Memory B cell (primary cell): Measurements from ENCODE around the gene PRPS1L1.

Experiments
- ATAC-seq: fragments of 150-1000 bp; cut with Tn5 transposase; 2 replicates; pipeline ENCODE4 v1.10.0; 2021; ENCODE audit warnings: low read depth, mild to moderate bottlenecking, moderate library complexity
- DNase-seq, 2 donors: peaks; one replicate each; pipeline ENCODE4 v3.0.0; 2022; ENCODE audit warnings: low spot score in 2 of 2
- H3K27ac Mint-ChIP-seq: one replicate; pipeline ENCODE4 v1.8.0; 2022; ENCODE audit warnings: mild to moderate bottlenecking, moderate library complexity, mixed read lengths
- H3K27me3 Mint-ChIP-seq: one replicate; pipeline ENCODE4 v1.8.0; 2022; ENCODE audit warnings: mixed read lengths
- H3K36me3 Mint-ChIP-seq: one replicate; pipeline ENCODE4 v1.8.0; 2022; ENCODE audit warnings: mild to moderate bottlenecking, mixed read lengths
- H3K4me1 Mint-ChIP-seq: one replicate; pipeline ENCODE4 v1.8.0; 2022; ENCODE audit warnings: mixed read lengths
- H3K4me3 Mint-ChIP-seq: one replicate; pipeline ENCODE4 v1.8.0; 2022; ENCODE audit warnings: mild to moderate bottlenecking, moderate library complexity, mixed read lengths
- H3K9me3 Mint-ChIP-seq: one replicate; pipeline ENCODE4 v1.8.0; 2022; ENCODE audit warnings: mixed read lengths

PRPS1L1 gene

GRCh38 chr7:18037609-18038008, 10.0 kb upstream of the PRPS1L1 start:
- H3K27me3 Mint-ChIP-seq = no peaks in the 10 kb centered on the region
- H3K4me1 Mint-ChIP-seq = no peaks in the 10 kb centered on the region
- no peak overlapping the region for H3K27ac Mint-ChIP-seq
- no peaks in the 10 kb centered on the region for H3K36me3 Mint-ChIP-seq
- H3K9me3 Mint-ChIP-seq = no peaks in the 10 kb centered on the region
- no peak overlapping the region for H3K4me3 Mint-ChIP-seq
- no peak for DNase-seq
- ATAC-seq = no peak

DNA sequence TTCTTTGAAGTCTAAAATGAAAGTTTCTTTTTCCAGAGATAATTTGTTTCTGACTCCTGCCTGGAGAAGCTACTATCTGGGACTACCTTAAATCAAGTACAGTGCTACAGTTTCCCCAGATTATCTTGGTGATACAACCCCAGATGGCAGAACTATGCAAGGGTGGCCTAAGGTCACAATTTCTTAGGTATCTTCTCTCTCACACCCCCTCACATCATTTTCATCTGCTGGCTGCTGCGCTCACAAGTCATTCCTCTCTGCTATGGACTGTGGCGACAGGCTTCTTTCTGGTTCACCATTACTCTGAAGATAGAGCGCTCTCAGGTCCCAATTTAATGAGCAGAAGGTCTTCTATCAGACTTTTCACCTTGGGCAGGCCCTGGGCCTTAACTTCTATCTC, 9.1 kb upstream of the PRPS1L1 start:
- Mint-ChIP-seq H3K4me1 (no peaks in the 10 kb centered on the region), H3K36me3 (no peaks in the 10 kb centered on the region), H3K9me3 (no peaks in the 10 kb centered on the region), H3K27ac (no peak overlapping the region), H3K4me3 (no peak overlapping the region), H3K27me3 (no peaks in the 10 kb centered on the region)
- DNase-seq (no peak), ATAC-seq (no peak)

DNA sequence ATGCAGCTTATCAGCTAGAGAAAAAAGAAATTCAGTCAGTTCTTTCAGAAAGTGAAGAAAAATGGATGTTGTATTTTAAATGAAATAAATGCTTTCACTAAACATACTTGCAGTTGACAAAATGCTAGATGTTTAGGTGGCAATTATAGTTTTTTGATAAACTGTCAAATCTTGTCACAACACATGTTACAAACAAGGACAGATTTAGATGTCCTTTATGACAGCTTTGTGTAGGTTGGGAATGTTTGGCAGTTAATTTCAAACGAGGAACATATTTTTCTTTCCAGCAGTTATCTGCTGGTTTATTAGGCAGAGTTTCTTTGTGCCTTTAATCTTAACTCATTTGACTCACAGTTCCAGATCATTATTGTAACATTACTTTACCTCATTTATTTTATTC, 3.1 kb upstream of the PRPS1L1 start:
- Mint-ChIP-seq H3K4me3 (no peak overlapping the region), H3K27me3 (no peaks in the 10 kb centered on the region), H3K9me3 (no peaks in the 10 kb centered on the region), H3K4me1 (no peaks in the 10 kb centered on the region), H3K36me3 (no peaks in the 10 kb centered on the region), H3K27ac (no peak overlapping the region)
- ATAC-seq = no peak
- no peak for DNase-seq

DNA sequence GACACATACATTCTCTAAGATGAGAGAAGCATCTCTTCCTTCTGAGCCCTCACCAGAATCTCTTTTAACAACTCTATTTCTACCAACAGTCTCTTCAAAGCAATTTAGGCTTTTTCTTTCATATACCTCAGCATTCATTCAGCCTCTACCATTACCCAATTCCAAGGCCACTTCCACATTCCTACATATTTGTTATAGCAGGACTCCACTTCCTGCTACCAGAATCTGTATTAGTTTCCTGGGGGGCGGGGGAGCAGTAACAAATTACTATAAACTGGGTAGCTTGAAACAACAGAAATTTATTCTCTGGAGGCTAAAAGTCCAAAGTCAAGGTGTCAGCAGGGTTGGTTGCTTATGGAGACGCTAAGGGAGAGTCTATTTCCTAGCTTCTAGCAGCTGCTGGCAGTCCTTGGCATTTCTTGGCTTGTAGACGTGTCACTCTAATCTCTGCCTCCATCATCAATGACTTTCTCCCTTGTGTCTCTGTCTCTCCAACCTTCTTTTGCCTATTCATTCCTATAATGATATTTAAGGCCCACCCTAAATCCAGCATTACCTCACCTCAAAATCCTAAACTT, 7.4 kb downstream of the PRPS1L1 start:
- no peak for ATAC-seq
- DNase-seq = no peak
- H3K9me3 Mint-ChIP-seq = peaks cover 2% of the 10 kb centered on the region
- no peak overlapping the region for H3K27ac Mint-ChIP-seq
- H3K27me3 Mint-ChIP-seq = peaks cover 2% of the 10 kb centered on the region
- no peak overlapping the region for H3K4me3 Mint-ChIP-seq
- H3K36me3 Mint-ChIP-seq = no peaks in the 10 kb centered on the region
- no peaks in the 10 kb centered on the region for H3K4me1 Mint-ChIP-seq

GRCh38 chr7:18019555-18019954, 8.1 kb downstream of the PRPS1L1 start:
- H3K27me3 Mint-ChIP-seq = peaks cover 7% of the 10 kb centered on the region
- no peak for DNase-seq
- H3K36me3 Mint-ChIP-seq = no peaks in the 10 kb centered on the region
- no peak for ATAC-seq
- no peak overlapping the region for H3K4me3 Mint-ChIP-seq
- H3K27ac Mint-ChIP-seq = no peak overlapping the region
- H3K4me1 Mint-ChIP-seq = no peaks in the 10 kb centered on the region
- H3K9me3 Mint-ChIP-seq = peaks cover 2% of the 10 kb centered on the region

GRCh38 chr7:18018296-18019215, 9.1 kb downstream of the PRPS1L1 start:
- H3K9me3 Mint-ChIP-seq = peaks cover 2% of the 10 kb centered on the region
- no peak overlapping the region for H3K4me3 Mint-ChIP-seq
- H3K27ac Mint-ChIP-seq = no peak overlapping the region

DNA sequence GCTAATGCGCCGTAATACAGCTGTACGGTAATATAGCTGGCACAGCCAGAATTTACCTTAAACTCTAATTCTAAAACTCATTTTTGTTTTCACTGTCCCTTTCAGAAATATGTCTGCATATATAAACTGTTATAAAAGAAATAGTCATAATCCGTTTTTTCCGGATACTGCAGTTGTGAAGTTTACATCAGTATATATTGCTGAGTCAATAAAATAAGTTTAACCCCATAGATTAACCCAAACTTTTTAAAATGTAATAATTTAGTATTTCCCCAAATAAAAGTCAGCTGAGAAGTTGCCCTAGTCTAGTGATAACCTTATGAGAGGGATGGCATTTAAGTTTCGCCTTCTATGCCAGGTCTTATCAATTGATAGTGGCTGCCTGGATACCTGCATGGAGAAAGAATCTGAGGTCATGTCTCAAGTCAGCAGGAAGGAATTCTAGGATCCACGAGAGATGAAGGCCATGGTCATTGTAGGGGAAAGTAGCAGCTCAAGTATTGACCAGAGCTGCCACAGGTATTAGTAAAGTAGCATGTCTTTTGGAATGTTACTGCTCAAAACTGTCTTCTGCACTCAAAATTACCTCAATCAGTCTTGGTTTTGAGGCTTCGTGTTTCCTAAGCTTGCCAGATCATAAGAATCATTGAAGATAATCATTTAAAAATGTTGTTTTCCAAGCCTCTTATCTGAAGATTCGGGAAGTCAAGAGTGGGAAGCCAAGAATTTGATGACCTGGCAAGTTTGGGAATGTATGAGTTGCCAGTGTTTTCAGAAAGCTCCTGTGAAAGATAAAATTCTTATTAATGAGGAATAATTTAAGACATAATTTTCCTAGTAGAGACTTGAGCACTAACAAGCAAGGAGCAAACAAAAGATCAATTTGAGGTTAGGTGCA, 10.8 kb downstream of the PRPS1L1 start:
- H3K9me3 Mint-ChIP-seq = peaks cover 1% of the 10 kb centered on the region
- H3K27me3 Mint-ChIP-seq = peaks cover 12% of the 10 kb centered on the region
- no peak overlapping the region for H3K4me3 Mint-ChIP-seq
- no peaks in the 10 kb centered on the region for H3K4me1 Mint-ChIP-seq
- no peaks in the 10 kb centered on the region for H3K36me3 Mint-ChIP-seq
- no peak overlapping the region for H3K27ac Mint-ChIP-seq
- no peak for DNase-seq
- no peak for ATAC-seq

More at GRCh38 chr7:18018296-18019215, 9.1 kb downstream of the PRPS1L1 start:
- no peak for ATAC-seq
- Mint-ChIP-seq H3K27me3 (peaks cover 11% of the 10 kb centered on the region), H3K36me3 (no peaks in the 10 kb centered on the region), H3K4me1 (no peaks in the 10 kb centered on the region)
- DNase-seq = no peak

DNA sequence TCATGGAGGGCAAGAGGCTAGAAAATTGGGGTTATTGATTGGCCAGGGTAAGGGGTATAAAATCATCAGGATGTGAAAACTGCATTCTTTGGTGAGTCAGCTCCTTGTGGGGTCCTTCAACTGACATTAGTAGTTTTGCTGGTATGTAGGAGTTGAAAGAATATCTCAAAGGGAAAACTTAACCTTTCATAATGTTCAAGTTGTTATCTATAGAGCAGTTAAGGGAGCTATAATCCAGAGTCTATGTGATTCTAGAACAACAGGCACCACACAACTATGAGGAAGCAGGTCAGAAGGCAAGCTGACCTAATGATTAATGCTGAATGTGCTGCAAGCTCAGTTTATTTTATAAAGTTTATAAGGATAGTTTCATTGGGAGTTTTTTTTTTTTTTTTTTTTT, 13.7 kb downstream of the PRPS1L1 start:
- Mint-ChIP-seq H3K9me3 (no peaks in the 10 kb centered on the region), H3K27me3 (peaks cover 14% of the 10 kb centered on the region), H3K36me3 (no peaks in the 10 kb centered on the region), H3K27ac (no peak overlapping the region), H3K4me1 (no peaks in the 10 kb centered on the region), H3K4me3 (no peak overlapping the region)
- no peak for ATAC-seq
- no peak for DNase-seq

- DNase-seq (no peak), ATAC-seq (no peak)
- Mint-ChIP-seq H3K36me3 (no peaks in the 10 kb centered on the region), H3K9me3 (no peaks in the 10 kb centered on the region), H3K4me3 (no peak overlapping the region), H3K27me3 (peaks cover 3% of the 10 kb centered on the region), H3K27ac (no peak overlapping the region), H3K4me1 (peaks cover 3% of the 10 kb centered on the region)
Observed at GRCh38 chr7:18004372-18004771, 23.3 kb downstream of the PRPS1L1 start.

DNA sequence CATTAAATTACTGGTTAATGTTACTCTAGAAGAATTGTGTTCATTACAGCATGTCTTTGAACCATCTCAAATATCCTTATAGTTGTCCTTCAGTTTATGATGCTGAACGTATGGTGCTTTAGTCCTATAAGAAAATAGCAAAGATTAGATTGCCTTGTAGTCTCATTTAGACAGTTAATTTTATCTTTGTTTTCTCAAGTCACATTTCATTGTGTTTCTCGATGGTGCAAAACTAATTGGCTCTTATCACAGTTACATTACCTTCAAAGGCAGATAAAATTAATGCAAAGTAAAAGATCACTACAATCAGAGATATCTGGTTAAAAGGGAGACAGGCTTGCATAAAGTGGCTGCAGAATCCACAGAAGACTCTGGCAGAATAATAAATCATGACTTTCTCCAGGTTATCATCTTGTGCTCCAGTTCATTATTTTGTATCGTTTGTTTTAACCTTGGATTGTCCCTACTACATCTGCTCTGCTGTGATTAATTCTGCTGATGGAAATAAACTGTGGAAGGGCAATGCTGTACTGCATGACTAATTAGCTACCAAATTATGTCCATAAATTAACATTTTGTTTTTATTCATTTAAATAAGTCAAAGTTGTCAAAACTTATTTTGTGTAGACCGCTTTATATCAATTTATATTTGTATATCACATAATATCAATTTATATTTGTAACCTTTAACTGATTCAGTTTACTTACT, 24.2 kb downstream of the PRPS1L1 start:
- no peak overlapping the region for H3K4me3 Mint-ChIP-seq
- no peaks in the 10 kb centered on the region for H3K9me3 Mint-ChIP-seq

GRCh38 chr7:17998692-17999091, 29.0 kb downstream of the PRPS1L1 start:
- H3K4me1 Mint-ChIP-seq = no peaks in the 10 kb centered on the region
- no peak for DNase-seq
- no peak for ATAC-seq
- peaks cover 3% of the 10 kb centered on the region for H3K27me3 Mint-ChIP-seq
- H3K36me3 Mint-ChIP-seq = no peaks in the 10 kb centered on the region
- no peak overlapping the region for H3K27ac Mint-ChIP-seq
- no peaks in the 10 kb centered on the region for H3K9me3 Mint-ChIP-seq
- no peak overlapping the region for H3K4me3 Mint-ChIP-seq

More for the DNA sequence above, 24.2 kb downstream of the PRPS1L1 start:
- H3K27ac Mint-ChIP-seq = no peak overlapping the region
- ATAC-seq = no peak
- H3K27me3 Mint-ChIP-seq = peaks cover 3% of the 10 kb centered on the region
- H3K36me3 Mint-ChIP-seq = no peaks in the 10 kb centered on the region
- no peak for DNase-seq
- peaks cover 3% of the 10 kb centered on the region for H3K4me1 Mint-ChIP-seq

DNA sequence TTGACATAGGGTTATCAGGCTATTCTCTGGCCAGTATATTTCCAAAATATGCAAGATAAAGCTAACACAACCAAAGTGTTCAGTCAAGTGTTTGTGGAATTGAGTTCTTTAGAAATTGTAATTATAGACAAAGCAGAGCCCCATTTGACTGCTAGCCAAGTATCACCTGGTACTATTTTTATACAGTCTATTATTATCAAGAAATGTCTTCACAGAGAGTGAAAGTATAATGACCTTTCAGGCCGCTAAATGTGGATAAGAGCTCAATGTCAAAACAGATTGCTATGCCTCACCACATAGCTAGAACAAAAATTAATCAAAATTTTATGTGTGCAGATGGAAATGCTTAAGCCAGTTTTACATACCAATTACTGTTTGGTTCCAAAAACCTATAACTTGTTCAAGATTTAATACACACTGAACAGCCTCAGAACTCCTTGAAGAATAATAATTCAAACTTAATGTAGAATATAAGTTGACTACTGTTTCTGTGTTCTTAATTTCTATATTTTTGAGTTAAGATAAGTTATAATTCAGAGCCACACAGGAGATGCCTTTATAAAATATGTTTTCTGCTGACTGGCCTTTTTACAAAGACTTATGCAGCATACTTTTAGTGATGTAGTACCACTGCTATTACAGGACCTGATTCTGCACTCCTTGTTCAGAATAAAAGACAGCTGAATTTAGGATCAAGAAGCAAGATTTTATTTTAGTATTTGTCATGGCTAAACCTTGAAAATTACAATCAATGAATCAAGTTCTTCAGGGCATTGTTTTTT, 31.0 kb downstream of the PRPS1L1 start:
- Mint-ChIP-seq H3K27me3 (peaks cover 7% of the 10 kb centered on the region), H3K27ac (no peak overlapping the region), H3K36me3 (no peaks in the 10 kb centered on the region), H3K4me1 (no peaks in the 10 kb centered on the region), H3K4me3 (no peak overlapping the region), H3K9me3 (no peaks in the 10 kb centered on the region)
- DNase-seq (no peak), ATAC-seq (no peak)

GRCh38 chr7:17996040-17996439, 31.6 kb downstream of the PRPS1L1 start:
- H3K4me3 Mint-ChIP-seq = no peak overlapping the region
- H3K27ac Mint-ChIP-seq = no peak overlapping the region
- ATAC-seq (no peak), DNase-seq (no peak)
- H3K36me3 Mint-ChIP-seq = no peaks in the 10 kb centered on the region
- no peaks in the 10 kb centered on the region for H3K4me1 Mint-ChIP-seq
- H3K27me3 Mint-ChIP-seq = peaks cover 7% of the 10 kb centered on the region
- H3K9me3 Mint-ChIP-seq = no peaks in the 10 kb centered on the region
